ENCODE data around the gene FDXR. TPM values are rescaled to one million over a fixed set of nuclear protein-coding genes. Genes with fewer than 3 reads are reported as not detected.

FDXR gene
- total RNA-seq, 2 experiments from 2014 or later: 20.0 to 24.3 TPM

- H3K36me3 Mint-ChIP-seq (ENCODE audit: low read depth): no peaks in the 10 kb centered on the region
- H3K4me1 Mint-ChIP-seq (ENCODE audit: low read depth): peaks cover 6% of the 10 kb centered on the region
- DNase-seq (no peak), ATAC-seq (no peak)
- CTCF ChIA-PET: interaction anchor here (1.1 to 13.9 kb wide), 4 partner anchors 17 to 88 kb away, joined by 3 to 139 read pairs (median 8); partner anchors contain the start of gene GRIN2C
- intact Hi-C loops (cut with micrococcal nuclease): no loop called here
- no peak overlapping the region for H3K27ac Mint-ChIP-seq
- H3K27me3 Mint-ChIP-seq: peaks cover under 1% of the 10 kb centered on the region
- POLR2A ChIA-PET: no interaction called here
- H3K9me3 Mint-ChIP-seq: no peaks in the 10 kb centered on the region
- TF ChIP-seq, protein P1, sequence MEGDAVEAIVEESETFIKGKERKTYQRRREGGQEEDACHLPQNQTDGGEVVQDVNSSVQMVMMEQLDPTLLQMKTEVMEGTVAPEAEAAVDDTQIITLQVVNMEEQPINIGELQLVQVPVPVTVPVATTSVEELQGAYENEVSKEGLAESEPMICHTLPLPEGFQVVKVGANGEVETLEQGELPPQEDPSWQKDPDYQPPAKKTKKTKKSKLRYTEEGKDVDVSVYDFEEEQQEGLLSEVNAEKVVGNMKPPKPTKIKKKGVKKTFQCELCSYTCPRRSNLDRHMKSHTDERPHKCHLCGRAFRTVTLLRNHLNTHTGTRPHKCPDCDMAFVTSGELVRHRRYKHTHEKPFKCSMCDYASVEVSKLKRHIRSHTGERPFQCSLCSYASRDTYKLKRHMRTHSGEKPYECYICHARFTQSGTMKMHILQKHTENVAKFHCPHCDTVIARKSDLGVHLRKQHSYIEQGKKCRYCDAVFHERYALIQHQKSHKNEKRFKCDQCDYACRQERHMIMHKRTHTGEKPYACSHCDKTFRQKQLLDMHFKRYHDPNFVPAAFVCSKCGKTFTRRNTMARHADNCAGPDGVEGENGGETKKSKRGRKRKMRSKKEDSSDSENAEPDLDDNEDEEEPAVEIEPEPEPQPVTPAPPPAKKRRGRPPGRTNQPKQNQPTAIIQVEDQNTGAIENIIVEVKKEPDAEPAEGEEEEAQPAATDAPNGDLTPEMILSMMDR (IDR thresholded peaks at IDR 0.05): no peak
- H3K4me3 Mint-ChIP-seq: no peak overlapping the region
Measured at GRCh38 chr17:74879308-74879707, 6.5 kb upstream of the FDXR start.

DNA sequence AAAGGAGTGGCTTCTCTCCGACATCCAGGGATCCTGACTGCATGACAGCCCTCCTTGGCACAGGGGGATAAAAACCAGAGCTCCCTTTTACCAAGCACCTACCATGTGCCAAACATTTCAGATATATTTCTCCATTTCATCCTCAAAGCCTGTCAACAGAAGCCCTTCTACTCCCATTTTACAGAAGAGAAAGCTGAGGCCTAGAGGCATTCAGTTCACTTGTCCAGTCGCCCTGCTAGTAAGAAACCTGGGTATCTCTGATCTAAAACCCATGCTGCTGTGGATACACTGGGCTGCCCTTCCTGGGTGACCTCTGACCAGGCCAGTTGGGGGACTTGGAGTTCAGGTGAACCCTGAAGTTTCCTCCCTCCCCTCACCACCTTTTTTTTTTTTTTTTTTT is 5.9 kb upstream of the FDXR start:
- Mint-ChIP-seq H3K4me1 (ENCODE audit: low read depth) (peaks cover 8% of the 10 kb centered on the region), H3K27me3 (no peaks in the 10 kb centered on the region), H3K27ac (no peak overlapping the region), H3K9me3 (no peaks in the 10 kb centered on the region), H3K4me3 (no peak overlapping the region), H3K36me3 (ENCODE audit: low read depth) (no peaks in the 10 kb centered on the region)
- CTCF ChIA-PET: interaction anchor here (0.9 to 13.9 kb wide), 5 partner anchors 17 to 221 kb away, joined by 3 to 139 read pairs (median 3); partner anchors contain the start of gene GRIN2C
- intact Hi-C loops (cut with micrococcal nuclease): no loop called here
- TF ChIP-seq, protein P1 (IDR thresholded peaks at IDR 0.05): no peak
- no peak for ATAC-seq
- POLR2A ChIA-PET: no interaction called here
- DNase-seq: no peak

- no peak for ATAC-seq
- no peak overlapping the region for H3K4me3 Mint-ChIP-seq
- no peaks in the 10 kb centered on the region for H3K27me3 Mint-ChIP-seq
- TF ChIP-seq, protein P1 (IDR thresholded peaks at IDR 0.05): no peak
- H3K36me3 Mint-ChIP-seq (ENCODE audit: low read depth): no peaks in the 10 kb centered on the region
- POLR2A ChIA-PET: interaction anchor here (0.6 kb wide), 1 partner anchor 19 kb away, joined by 3 read pairs; no protein-coding TSS in a partner anchor
- no peak for DNase-seq
- intact Hi-C loops (cut with micrococcal nuclease): no loop called here
- CTCF ChIA-PET: interaction anchor here (0.9 to 13.9 kb wide), 5 partner anchors 16 to 220 kb away, joined by 3 to 139 read pairs (median 3); partner anchors contain the start of gene GRIN2C
- peaks cover 8% of the 10 kb centered on the region for H3K4me1 Mint-ChIP-seq (ENCODE audit: low read depth)
- no peak overlapping the region for H3K27ac Mint-ChIP-seq
- no peaks in the 10 kb centered on the region for H3K9me3 Mint-ChIP-seq
Measured at GRCh38 chr17:74877592-74878548, 5.1 kb upstream of the FDXR start.

- Mint-ChIP-seq H3K4me1 (ENCODE audit: low read depth) (peaks cover 15% of the 10 kb centered on the region), H3K36me3 (ENCODE audit: low read depth) (no peaks in the 10 kb centered on the region), H3K27ac (no peak overlapping the region), H3K27me3 (no peaks in the 10 kb centered on the region), H3K9me3 (no peaks in the 10 kb centered on the region), H3K4me3 (no peak overlapping the region)
- ChIA-PET POLR2A (interaction anchor here (1.1 to 1.3 kb wide), 2 partner anchors 12 to 14 kb away, joined by 3 read pairs; no protein-coding TSS in a partner anchor), CTCF (interaction anchor here (0.9 to 13.9 kb wide), 7 partner anchors 14 to 158 kb away, joined by 3 to 139 read pairs (median 4); partner anchors contain the start of genes GRIN2C and MRPL58)
- ATAC-seq: no peak
- DNase-seq: no peak
- intact Hi-C loops (cut with micrococcal nuclease): no loop called here
- TF ChIP-seq, protein P1 (IDR thresholded peaks at IDR 0.05): no peak
Measured at GRCh38 chr17:74875977-74876593, 3.3 kb upstream of the FDXR start.

Measured in activated CD8-positive, alpha-beta T cell treated with anti-CD3 and anti-CD28 coated beads for 36 hours (primary cell).